DND-41 (cell line): ENCODE data around the gene CCDC24.
A peak's percentile ranks its signal among the peaks of the same experiment; 100 is the strongest.

ENCODE experiments used
- ATAC-seq: fragments of 200-7000 bp; cut with Tn5 transposase; 3 replicates; pipeline ENCODE4 v1.9.1; 2021; ENCODE audit warnings: low read depth; ENCODE audit not compliant: insufficient read depth
- DNase-seq: peaks from one replicate; pipeline ENCODE4 v3.0.0-alpha.2; 2020
- H2AFZ ChIP-seq: 2 replicates; pipeline ENCODE4 v1.6.0; 2012; ENCODE audit warnings: low read depth, low read length
- H3K27ac ChIP-seq: 2 replicates; pipeline ENCODE4 v1.5.1; 2012; ENCODE audit warnings: low read length, inconsistent platforms
- H3K27me3 ChIP-seq: fragments of 200-600 bp; sonication (generic); 2 replicates; pipeline ENCODE4 v1.6.0; 2012; ENCODE audit warnings: low read length, mild to moderate bottlenecking, inconsistent platforms; ENCODE audit not compliant: insufficient read depth, poor library complexity
- H3K36me3 ChIP-seq: 2 replicates; pipeline ENCODE4 v1.5.1; 2012; ENCODE audit warnings: low read length, inconsistent platforms; ENCODE audit not compliant: insufficient read depth
- H3K4me1 ChIP-seq: 2 replicates; pipeline ENCODE4 v1.5.1; 2012; ENCODE audit warnings: mild to moderate bottlenecking, low read length; ENCODE audit not compliant: insufficient read depth
- H3K4me2 ChIP-seq: 2 replicates; pipeline ENCODE4 v1.6.0; 2012; ENCODE audit warnings: mild to moderate bottlenecking, moderate library complexity, low read length, inconsistent platforms; ENCODE audit not compliant: insufficient read depth
- H3K4me3 ChIP-seq, 2 experiments: fragments of 200-600 bp in 1 of 2; shearing (Covaris generic) in 1 of 2; 2 replicates each; pipeline ENCODE4 v1.5.1; 2012 to 2016; ENCODE audit warnings: inconsistent platforms in 2 of 2, low read length in 2 of 2, mild to moderate bottlenecking in 2 of 2, low read depth in 1 of 2, moderate library complexity in 1 of 2
- H3K79me2 ChIP-seq: 2 replicates; pipeline ENCODE4 v1.6.0; 2012; ENCODE audit warnings: low read length, inconsistent platforms; ENCODE audit not compliant: insufficient read depth
- H3K9ac ChIP-seq: 2 replicates; pipeline ENCODE4 v1.6.0; 2012; ENCODE audit warnings: low read depth, mild to moderate bottlenecking, inconsistent platforms, low read length, moderate library complexity
- H3K9me3 ChIP-seq: 2 replicates; pipeline ENCODE4 v1.5.1; 2012; ENCODE audit warnings: low read length, moderate library complexity, mild to moderate bottlenecking, inconsistent platforms; ENCODE audit not compliant: insufficient read depth, severe bottlenecking
- H4K20me1 ChIP-seq: 2 replicates; pipeline ENCODE4 v1.6.0; 2012; ENCODE audit warnings: low read length; ENCODE audit not compliant: insufficient read depth
- CTCF ChIP-seq: IDR thresholded peaks from 2 replicates; pipeline ENCODE4 v1.5.1; 2012; ENCODE audit warnings: borderline replicate concordance, low read length, moderate library complexity, mild to moderate bottlenecking; ENCODE audit not compliant: poor library complexity, severe bottlenecking; ENCODE audit errors: extremely low read depth
- EZH2 ChIP-seq: IDR thresholded peaks from 3 replicates; pipeline ENCODE4 v1.6.1; 2012; ENCODE audit warnings: borderline replicate concordance, low read depth, mild to moderate bottlenecking, moderate library complexity, low read length, inconsistent platforms; ENCODE audit not compliant: severe bottlenecking

The CCDC24 gene

GRCh38 chr1:44002606-44003157 is 11.3 kb downstream of the CCDC24 start:
- Histone ChIP-seq H3K36me3 (no peaks in the 10 kb centered on the region), H4K20me1 (no peaks in the 10 kb centered on the region; the same call in 1 of the 2 replicates), H2AFZ (no peak overlapping the region), H3K4me1 (no peaks in the 10 kb centered on the region), H3K27ac (no peak overlapping the region), H3K9me3 (no peaks in the 10 kb centered on the region), H3K4me2 (no peak overlapping the region), H3K79me2 (no peaks in the 10 kb centered on the region), H3K27me3 (no peaks in the 10 kb centered on the region), H3K9ac (no peak overlapping the region), H3K4me3 (no peak overlapping the region)
- DNase-seq (no peak), ATAC-seq (no peak)
- TF ChIP-seq CTCF (peak; percentile 40), EZH2 (no peak)

GRCh38 chr1:44008259-44008658 is 16.9 kb downstream of the CCDC24 start:
- Histone ChIP-seq H3K27me3 (no peaks in the 10 kb centered on the region), H2AFZ (no peak overlapping the region), H3K9me3 (no peaks in the 10 kb centered on the region), H3K9ac (no peak overlapping the region), H3K4me1 (no peaks in the 10 kb centered on the region), H3K79me2 (no peaks in the 10 kb centered on the region), H3K27ac (no peak overlapping the region), H3K4me3 (no peak overlapping the region), H3K36me3 (no peaks in the 10 kb centered on the region), H4K20me1 (no peaks in the 10 kb centered on the region), H3K4me2 (no peak overlapping the region)
- ATAC-seq (no peak), DNase-seq (no peak)
- TF ChIP-seq CTCF = no peak
- TF ChIP-seq EZH2 = no peak

GRCh38 chr1:44010935-44011471 is 19.6 kb downstream of the CCDC24 start:
- Histone ChIP-seq H3K27ac (no peak overlapping the region), H3K36me3 (no peaks in the 10 kb centered on the region), H3K4me2 (no peak overlapping the region), H4K20me1 (no peaks in the 10 kb centered on the region), H3K79me2 (no peaks in the 10 kb centered on the region), H3K9ac (no peak overlapping the region), H3K27me3 (no peaks in the 10 kb centered on the region), H3K9me3 (no peaks in the 10 kb centered on the region), H2AFZ (no peak overlapping the region), H3K4me1 (no peaks in the 10 kb centered on the region), H3K4me3 (no peak overlapping the region)
- ATAC-seq (no peak), DNase-seq (no peak)
- TF ChIP-seq EZH2 = no peak
- TF ChIP-seq CTCF = no peak

- Histone ChIP-seq H3K9me3 (no peaks in the 10 kb centered on the region), H3K4me2 (no peak overlapping the region), H3K27ac (no peak overlapping the region), H3K79me2 (no peaks in the 10 kb centered on the region), H3K27me3 (no peaks in the 10 kb centered on the region), H3K4me3 (no peak overlapping the region), H3K4me1 (no peaks in the 10 kb centered on the region), H4K20me1 (no peaks in the 10 kb centered on the region), H3K36me3 (no peaks in the 10 kb centered on the region), H3K9ac (no peak overlapping the region), H2AFZ (no peak overlapping the region)
- TF ChIP-seq CTCF (no peak), EZH2 (no peak)
- DNase-seq (no peak), ATAC-seq (0 out of 3 replicates have a peak, but pooled peaks have one; percentile 26)
These were observed 21.0 kb downstream of the CCDC24 start for GRCh38 chr1:44012404-44012803.
